GM08714 (cell line): ENCODE data around the gene POLD2.
"Not testable (repeated sequence)": the region's sequence is repeated elsewhere in the genome, so short reads cannot be mapped to it uniquely, and the experiment has no call there.

Source experiments
- H3K4me3 ChIP-seq: fragments of 200-500 bp; sonication (Bioruptor generic); 2 replicates; pipeline ENCODE4 v1.5.1; 2014; ENCODE audit warnings: mild to moderate bottlenecking, low read length, inconsistent platforms
- ZNF274 ChIP-seq: IDR thresholded peaks from 2 replicates; pipeline ENCODE4 v1.6.1; 2012; ENCODE audit warnings: mild to moderate bottlenecking, low read depth, low read length

POLD2 gene

DNA sequence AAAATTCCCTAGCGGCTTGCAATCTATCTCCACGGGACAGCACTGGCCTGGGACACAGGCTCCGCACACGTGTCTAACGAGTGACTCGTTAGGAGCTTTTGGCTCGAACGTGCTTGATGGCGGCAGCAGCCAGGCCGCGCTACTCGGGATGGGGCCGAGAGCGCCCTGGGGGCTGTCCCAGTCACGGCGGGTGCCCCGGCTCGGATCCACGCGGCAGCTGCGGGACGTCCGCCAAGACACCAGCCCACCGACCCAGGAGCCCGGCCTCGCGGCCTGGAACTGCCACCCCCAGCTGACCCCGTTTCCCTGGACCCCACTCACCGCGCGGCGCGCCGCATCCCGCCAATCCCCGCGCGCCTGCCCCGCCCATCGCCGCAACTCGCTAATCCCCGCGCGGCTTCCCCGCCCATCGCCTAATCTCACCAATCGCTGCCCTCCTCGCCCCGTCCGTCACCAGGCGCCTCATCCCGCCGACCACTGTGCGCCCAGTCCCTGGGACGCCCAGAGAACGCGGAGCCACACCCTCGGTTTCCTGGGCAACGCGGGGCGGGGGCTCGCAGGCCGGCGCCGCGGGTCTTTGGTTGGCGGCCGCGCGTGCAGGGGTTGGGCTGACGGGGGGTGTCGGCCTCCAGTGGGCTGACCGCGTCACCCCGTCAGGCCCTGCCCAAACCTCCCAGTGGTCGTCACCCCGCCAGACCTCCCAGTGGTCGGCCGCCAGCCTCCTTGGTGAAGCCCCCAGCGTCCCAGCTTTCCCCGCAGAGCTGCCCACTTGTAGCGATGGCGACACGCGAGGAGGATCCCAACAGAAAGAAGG is at the start of gene POLD2:
TSS of gene POLD2 (minus strand) at position 359 of the 814 bp plus-strand sequence. CDS start 1,495 bp downstream, outside the sequence.
- peak within 1 kb of the TSS; percentile 98 for H3K4me3 ChIP-seq

GRCh38 chr7:44172803-44173424 is 49.6 kb upstream of the POLD2 start:
- no peak for TF ChIP-seq ZNF274
- no peak overlapping the region for H3K4me3 ChIP-seq

More for the DNA sequence above, at the start of gene POLD2:
- no peak for TF ChIP-seq ZNF274

- H3K4me3 ChIP-seq: no peak overlapping the region
These were observed 49.0 kb upstream of the POLD2 start for GRCh38 chr7:44172352-44172751.

DNA sequence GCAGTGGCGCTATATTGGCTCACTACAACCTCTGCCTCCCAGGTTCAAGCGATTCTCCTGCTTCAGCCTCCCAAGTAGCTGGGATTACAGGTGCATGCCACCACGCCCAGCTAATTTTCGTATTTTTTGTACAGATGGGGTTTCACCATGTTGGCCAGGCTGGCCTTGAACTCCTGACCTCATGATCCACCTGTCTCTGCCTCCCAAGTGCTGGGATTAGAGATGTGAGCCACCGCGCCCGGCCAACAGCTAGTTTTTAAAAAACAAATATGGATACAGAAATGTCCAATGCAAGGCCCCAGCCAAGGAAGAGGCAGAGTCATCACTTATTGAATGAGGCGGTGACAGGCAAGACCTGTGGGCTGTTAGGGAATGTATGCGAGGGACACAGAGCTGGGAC is 48.6 kb upstream of the POLD2 start:
- not testable (repeated sequence) for H3K4me3 ChIP-seq

More at GRCh38 chr7:44172352-44172751, 49.0 kb upstream of the POLD2 start:
- TF ChIP-seq ZNF274: no peak

DNA sequence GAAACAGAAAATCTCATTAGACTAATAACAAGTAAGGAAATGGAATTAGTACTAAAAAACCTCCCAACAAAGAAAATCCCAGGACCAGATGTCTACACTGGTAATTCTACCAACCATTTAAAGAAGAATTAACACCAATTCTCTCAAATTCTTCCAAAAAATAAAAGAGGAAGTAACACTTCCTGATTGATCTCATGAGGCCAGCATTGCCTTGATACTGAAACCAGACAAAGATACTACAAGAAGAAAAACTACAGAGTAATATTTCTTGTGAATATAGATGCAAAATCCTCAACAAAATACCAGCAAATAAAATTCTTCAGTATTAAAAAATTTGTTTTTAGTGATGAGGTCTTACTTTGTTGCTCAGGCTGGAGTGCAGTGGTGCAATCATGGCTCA is 44.6 kb upstream of the POLD2 start:
- TF ChIP-seq ZNF274: no peak

DNA sequence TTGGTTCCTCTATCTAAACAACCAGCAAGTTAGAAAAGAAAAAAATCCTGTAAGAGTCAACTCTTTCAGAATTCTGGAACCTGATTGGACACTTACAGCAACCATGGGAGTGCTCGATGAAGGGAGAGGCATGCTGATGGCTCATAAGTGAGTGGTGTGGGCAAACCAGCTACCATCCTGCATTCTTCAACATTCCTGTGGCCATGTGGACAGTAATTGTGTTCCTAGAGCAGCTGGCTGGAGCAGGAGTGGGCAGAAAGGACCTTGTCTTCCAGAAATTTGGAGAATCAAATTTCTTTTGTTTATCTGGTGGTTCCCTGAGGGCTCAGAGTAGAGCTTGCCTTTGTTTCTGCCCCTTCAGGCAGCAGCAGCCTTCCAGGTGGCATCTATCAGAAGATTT is 40.2 kb upstream of the POLD2 start:
- no peak overlapping the region for H3K4me3 ChIP-seq
- no peak for TF ChIP-seq ZNF274

More for the DNA sequence above, 44.6 kb upstream of the POLD2 start:
- no peak overlapping the region for H3K4me3 ChIP-seq

GRCh38 chr7:44162785-44163395 is 39.5 kb upstream of the POLD2 start:
- no peak overlapping the region for H3K4me3 ChIP-seq
- no peak for TF ChIP-seq ZNF274

DNA sequence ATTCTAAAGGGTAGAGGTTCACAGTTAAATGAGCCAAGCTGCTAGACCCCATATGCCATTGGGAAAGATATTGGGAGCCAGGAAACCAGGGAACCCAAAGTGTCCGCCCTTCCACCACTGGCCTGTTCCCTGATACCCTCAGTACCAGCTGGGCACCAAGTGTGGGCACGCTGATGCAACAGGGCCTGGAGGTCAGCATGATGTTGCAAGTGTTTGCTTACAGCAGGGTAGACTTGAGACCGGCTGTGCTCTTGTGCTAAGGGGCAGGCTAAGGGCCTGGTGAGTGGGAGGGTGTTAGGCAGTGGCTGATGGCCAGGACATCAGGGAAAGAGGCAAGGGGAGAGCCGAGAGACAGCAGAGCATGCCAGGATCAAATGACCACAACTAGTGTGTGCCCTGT is 38.8 kb upstream of the POLD2 start:
- no peak overlapping the region for H3K4me3 ChIP-seq
- no peak for TF ChIP-seq ZNF274

DNA sequence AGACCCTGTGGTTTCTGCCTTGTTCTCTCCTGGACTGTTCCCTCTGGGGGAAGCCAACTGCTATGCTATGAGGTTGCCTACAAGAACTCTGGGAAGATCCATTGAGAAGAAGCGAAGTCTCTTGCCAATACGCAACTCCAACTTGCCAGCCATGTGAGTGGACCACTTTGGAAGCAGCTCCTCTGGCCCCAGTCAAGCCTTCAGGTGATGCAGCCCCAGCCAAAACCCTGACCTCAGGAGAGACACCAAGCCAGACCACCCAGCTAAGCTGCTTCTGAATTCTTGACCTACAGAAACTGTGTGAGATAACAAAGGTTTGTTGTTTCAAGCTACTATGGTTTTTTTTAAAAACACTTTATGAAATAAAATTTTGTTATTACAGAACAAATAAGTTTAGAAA is 38.0 kb upstream of the POLD2 start:
- no peak for TF ChIP-seq ZNF274
- no peak overlapping the region for H3K4me3 ChIP-seq

GRCh38 chr7:44159824-44160630 is 36.7 kb upstream of the POLD2 start:
- no peak overlapping the region for H3K4me3 ChIP-seq
- no peak for TF ChIP-seq ZNF274

GRCh38 chr7:44158873-44159631 is 35.7 kb upstream of the POLD2 start:
- no peak overlapping the region for H3K4me3 ChIP-seq
- no peak for TF ChIP-seq ZNF274

DNA sequence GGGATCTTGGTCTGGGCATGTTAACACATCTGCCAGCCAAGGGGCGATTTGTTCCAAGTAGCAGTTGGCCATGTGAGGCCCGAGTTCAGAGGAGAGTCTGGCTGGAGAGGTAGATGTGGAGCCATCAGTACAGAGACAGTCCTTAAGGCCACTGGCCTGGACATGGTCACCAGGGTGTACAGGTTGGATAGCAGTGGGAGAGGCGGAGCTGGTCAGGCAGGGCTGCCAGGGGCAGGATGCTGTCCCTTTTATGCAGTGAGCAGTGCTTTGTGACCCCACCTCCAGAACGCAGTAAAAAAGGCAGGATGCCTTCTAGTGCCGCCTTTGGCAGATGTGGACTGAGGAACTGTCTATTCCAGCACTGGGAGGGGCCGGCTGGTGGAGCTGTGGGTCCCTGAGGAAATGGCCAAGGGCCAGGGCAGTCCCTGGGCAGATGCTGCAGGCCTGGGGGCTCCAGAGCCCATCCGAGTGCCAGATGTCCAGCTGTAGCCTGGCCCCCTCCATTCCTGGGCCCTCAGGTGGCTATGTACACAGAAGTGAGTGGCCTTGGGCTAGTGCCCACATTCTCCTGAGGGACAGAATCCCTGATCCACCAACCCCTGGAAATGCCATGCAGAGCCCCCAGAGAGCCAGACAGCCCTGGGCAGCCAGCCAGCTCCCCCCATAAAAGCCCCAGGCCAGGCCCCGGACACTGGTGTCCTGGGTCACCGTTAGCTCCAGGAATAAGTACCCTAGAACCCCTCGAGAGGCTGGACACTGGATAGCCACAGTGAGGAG is 34.9 kb upstream of the POLD2 start:
- no peak overlapping the region for H3K4me3 ChIP-seq
- TF ChIP-seq ZNF274: no peak
